OCI-LY1 (cell line): Measurements from ENCODE around the gene RAP1GDS1.

Source experiments
- H2AFZ ChIP-seq: fragments of 200-600 bp; sonication (generic), shearing (Covaris generic); 2 replicates; pipeline ENCODE4 v1.6.0; 2014; ENCODE audit warnings: antibody characterized with exemption, mild to moderate bottlenecking, low read length
- H3F3A ChIP-seq: fragments of 200-600 bp; sonication (generic), shearing (Covaris generic); 2 replicates; pipeline ENCODE4 v1.6.0; 2014; ENCODE audit warnings: mild to moderate bottlenecking, antibody characterized with exemption, low read length, moderate library complexity; ENCODE audit not compliant: insufficient read depth
- H3K27ac ChIP-seq: fragments of 200-600 bp; sonication (generic); 2 replicates; pipeline ENCODE4 v1.5.1; 2014; ENCODE audit warnings: low read length, mixed run types, mild to moderate bottlenecking, low read depth; ENCODE audit not compliant: poor library complexity, severe bottlenecking
- H3K27me3 ChIP-seq: fragments of 200-600 bp; sonication (generic); 2 replicates; pipeline ENCODE4 v1.6.0; 2014; ENCODE audit warnings: antibody characterized with exemption, mild to moderate bottlenecking, low read length, moderate library complexity; ENCODE audit not compliant: insufficient read depth
- H3K36me3 ChIP-seq: fragments of 200-600 bp; sonication (generic); 2 replicates; pipeline ENCODE4 v1.6.1; 2014; ENCODE audit warnings: mild to moderate bottlenecking, antibody characterized with exemption, low read length, moderate library complexity, mixed read lengths; ENCODE audit not compliant: insufficient read depth
- H3K4me1 ChIP-seq: fragments of 200-600 bp; sonication (generic); 2 replicates; pipeline ENCODE4 v1.5.1; 2014; ENCODE audit warnings: mild to moderate bottlenecking, low read length, moderate library complexity; ENCODE audit not compliant: insufficient read depth, severe bottlenecking
- H3K4me2 ChIP-seq: fragments of 200-600 bp; sonication (generic), shearing (Covaris generic); 2 replicates; pipeline ENCODE4 v1.6.1; 2014; ENCODE audit warnings: low read length
- H3K4me3 ChIP-seq: fragments of 200-600 bp; sonication (generic); 2 replicates; pipeline ENCODE4 v1.5.1; 2014; ENCODE audit warnings: low read length, low read depth, mild to moderate bottlenecking, mixed read lengths; ENCODE audit not compliant: poor library complexity, severe bottlenecking
- H3K79me2 ChIP-seq: fragments of 200-600 bp; shearing (Covaris generic); 2 replicates; pipeline ENCODE4 v1.6.1; 2016; ENCODE audit warnings: mixed run types, low read length, mixed read lengths; ENCODE audit not compliant: insufficient read depth
- H3K9ac ChIP-seq: fragments of 200-600 bp; sonication (generic), shearing (Covaris generic); 2 replicates; pipeline ENCODE4 v1.6.1; 2014; ENCODE audit warnings: mild to moderate bottlenecking, low read length, mixed read lengths
- H3K9me2 ChIP-seq: fragments of 200-600 bp; sonication (generic), shearing (Covaris generic); 2 replicates; pipeline ENCODE4 v1.6.1; 2014; ENCODE audit warnings: low read depth, mild to moderate bottlenecking, low read length, mixed read lengths
- H3K9me3 ChIP-seq: fragments of 200-600 bp; shearing (Covaris generic); 2 replicates; pipeline ENCODE4 v1.6.1; 2014; ENCODE audit warnings: low read length, mixed read lengths
- H4K20me1 ChIP-seq: fragments of 200-600 bp; sonication (generic), shearing (Covaris generic); 2 replicates; pipeline ENCODE4 v1.6.0; 2016; ENCODE audit warnings: mild to moderate bottlenecking, low read length; ENCODE audit not compliant: insufficient read depth
- EZH2 ChIP-seq: fragments of 200-600 bp; sonication (generic), shearing (Covaris generic); IDR thresholded peaks from 2 replicates; pipeline ENCODE4 v1.8.0; 2017; ENCODE audit warnings: borderline replicate concordance, mixed run types, mild to moderate bottlenecking, antibody characterized with exemption, low read length, moderate library complexity, mixed read lengths
- TF ChIP-seq, protein P1 (sequence below): fragments of 200-600 bp; sonication (generic), shearing (Covaris generic); IDR thresholded peaks from 2 replicates; pipeline ENCODE4 v1.5.1; 2017; ENCODE audit warnings: mild to moderate bottlenecking, antibody characterized with exemption, low read length, moderate library complexity, mixed read lengths

Gene RAP1GDS1

DNA sequence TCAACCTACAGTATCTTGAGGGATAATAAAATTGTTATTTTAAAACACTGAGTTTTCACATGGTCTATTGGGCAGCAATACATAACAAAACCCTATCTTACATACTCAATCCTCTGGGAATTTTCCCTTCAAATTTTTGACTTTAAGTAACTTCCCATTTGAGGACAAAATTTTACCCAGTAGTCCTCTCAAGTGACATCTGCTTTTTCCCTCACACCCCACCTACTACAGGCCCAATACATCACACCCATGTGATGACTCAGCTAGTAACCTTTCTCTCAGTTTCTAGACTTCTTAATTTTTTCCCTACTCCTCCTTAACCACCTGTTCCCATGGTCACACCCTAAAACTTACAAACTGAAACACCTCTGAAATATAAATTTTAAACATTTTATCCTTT lies 12.2 kb upstream of the RAP1GDS1 start:
- Histone ChIP-seq H3K79me2 (no peaks in the 10 kb centered on the region), H4K20me1 (no peaks in the 10 kb centered on the region), H3K9me2 (no peaks in the 10 kb centered on the region), H3K27ac (no peak overlapping the region), H3K4me1 (no peaks in the 10 kb centered on the region), H3K9me3 (no peaks in the 10 kb centered on the region), H3F3A (no peaks in the 10 kb centered on the region), H3K36me3 (no peaks in the 10 kb centered on the region), H3K4me2 (no peak overlapping the region), H3K9ac (no peak overlapping the region), H3K27me3 (no peaks in the 10 kb centered on the region), H3K4me3 (no peak overlapping the region), H2AFZ (no peak overlapping the region)
- TF ChIP-seq EZH2: no peak
- TF ChIP-seq, protein P1, sequence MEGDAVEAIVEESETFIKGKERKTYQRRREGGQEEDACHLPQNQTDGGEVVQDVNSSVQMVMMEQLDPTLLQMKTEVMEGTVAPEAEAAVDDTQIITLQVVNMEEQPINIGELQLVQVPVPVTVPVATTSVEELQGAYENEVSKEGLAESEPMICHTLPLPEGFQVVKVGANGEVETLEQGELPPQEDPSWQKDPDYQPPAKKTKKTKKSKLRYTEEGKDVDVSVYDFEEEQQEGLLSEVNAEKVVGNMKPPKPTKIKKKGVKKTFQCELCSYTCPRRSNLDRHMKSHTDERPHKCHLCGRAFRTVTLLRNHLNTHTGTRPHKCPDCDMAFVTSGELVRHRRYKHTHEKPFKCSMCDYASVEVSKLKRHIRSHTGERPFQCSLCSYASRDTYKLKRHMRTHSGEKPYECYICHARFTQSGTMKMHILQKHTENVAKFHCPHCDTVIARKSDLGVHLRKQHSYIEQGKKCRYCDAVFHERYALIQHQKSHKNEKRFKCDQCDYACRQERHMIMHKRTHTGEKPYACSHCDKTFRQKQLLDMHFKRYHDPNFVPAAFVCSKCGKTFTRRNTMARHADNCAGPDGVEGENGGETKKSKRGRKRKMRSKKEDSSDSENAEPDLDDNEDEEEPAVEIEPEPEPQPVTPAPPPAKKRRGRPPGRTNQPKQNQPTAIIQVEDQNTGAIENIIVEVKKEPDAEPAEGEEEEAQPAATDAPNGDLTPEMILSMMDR: no peak

DNA sequence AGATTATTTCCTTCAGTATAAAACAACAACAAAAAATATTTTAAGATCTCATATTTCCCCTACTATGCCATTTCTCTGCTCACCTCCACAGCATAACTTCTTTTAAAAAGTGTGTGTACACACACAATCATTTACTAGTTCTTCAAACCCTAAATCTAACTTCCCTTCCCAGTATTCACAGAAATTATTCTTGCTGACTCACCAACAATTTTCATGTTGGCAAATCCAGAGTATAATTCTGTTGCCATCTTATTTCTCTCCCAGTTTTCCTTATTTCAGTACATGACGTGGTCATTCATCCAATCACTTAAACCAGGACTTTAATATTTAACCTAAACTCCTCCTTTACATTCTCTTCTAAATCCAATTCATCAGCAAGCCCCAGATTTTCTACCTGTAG lies 11.4 kb upstream of the RAP1GDS1 start:
- Histone ChIP-seq H3K9ac (no peak overlapping the region), H3K36me3 (no peaks in the 10 kb centered on the region), H3K27ac (no peak overlapping the region), H4K20me1 (no peaks in the 10 kb centered on the region), H3K9me3 (no peaks in the 10 kb centered on the region), H2AFZ (no peak overlapping the region), H3K27me3 (no peaks in the 10 kb centered on the region), H3F3A (no peaks in the 10 kb centered on the region), H3K4me1 (no peaks in the 10 kb centered on the region), H3K9me2 (no peaks in the 10 kb centered on the region), H3K79me2 (no peaks in the 10 kb centered on the region), H3K4me2 (no peak overlapping the region), H3K4me3 (no peak overlapping the region)
- no peak for TF ChIP-seq EZH2
- TF ChIP-seq, protein P1: no peak

DNA sequence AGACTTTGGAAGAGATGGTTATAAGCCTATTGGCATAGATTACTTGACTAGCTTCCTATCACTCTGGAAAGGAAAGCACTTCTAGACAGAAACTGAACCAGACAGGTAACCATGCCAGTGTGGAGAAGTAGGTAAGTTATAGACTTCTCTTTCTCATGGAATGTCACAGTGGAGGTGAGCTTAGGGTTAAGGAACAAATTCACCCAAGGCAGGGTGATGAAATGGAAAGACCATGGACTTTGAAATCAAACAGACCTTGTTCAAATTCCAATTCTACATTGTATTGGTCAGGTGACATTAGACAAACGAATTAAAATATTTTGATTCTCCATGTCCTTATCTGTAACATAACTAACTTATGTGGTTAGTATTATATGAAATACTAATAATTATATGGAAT lies 7.7 kb upstream of the RAP1GDS1 start:
- no peaks in the 10 kb centered on the region for H3K27me3 ChIP-seq
- H3K9me2 ChIP-seq: no peaks in the 10 kb centered on the region
- no peaks in the 10 kb centered on the region for H3F3A ChIP-seq
- H3K9me3 ChIP-seq: no peaks in the 10 kb centered on the region
- H3K36me3 ChIP-seq: no peaks in the 10 kb centered on the region
- TF ChIP-seq EZH2: no peak
- TF ChIP-seq, protein P1: no peak
- no peak overlapping the region for H3K4me3 ChIP-seq
- no peak overlapping the region for H3K9ac ChIP-seq
- no peak overlapping the region for H3K4me2 ChIP-seq
- H3K4me1 ChIP-seq: no peaks in the 10 kb centered on the region
- no peak overlapping the region for H2AFZ ChIP-seq
- H3K79me2 ChIP-seq: no peaks in the 10 kb centered on the region
- no peaks in the 10 kb centered on the region for H4K20me1 ChIP-seq
- no peak overlapping the region for H3K27ac ChIP-seq
